Heart left ventricle (tissue), 16 donors: Measurements from ENCODE around the gene SETBP1. TPM values are rescaled to one million over a fixed set of nuclear protein-coding genes. Genes with fewer than 3 reads are reported as not detected.

ENCODE experiments used
- ATAC-seq, 4 donors: fragments of 200-7000 bp; cut with Tn5 transposase; one replicate each; pipeline ENCODE4 v1.9.1; 2020 to 2022; ENCODE audit warnings: moderate library complexity in 4 of 4, mild to moderate bottlenecking in 3 of 4, moderate number of reproducible peaks in 1 of 4
- DNase-seq, 5 donors: peaks; one replicate each; pipeline ENCODE4 v3.0.0-alpha.2; 2020
- H3K27ac ChIP-seq, 12 donors: fragments of 200-600 bp; sonication (generic) in 4 of 12; one replicate each; pipeline versions ENCODE4 v1.5.0 to v1.8.0; 2016 to 2022; ENCODE audit warnings: mild to moderate bottlenecking in 2 of 12
- H3K27me3 ChIP-seq, 9 donors: fragments of 200-600 bp; sonication (generic) in 2 of 9; one replicate each; pipeline versions ENCODE4 v1.5.1 to v1.8.0; 2016 to 2022; ENCODE audit warnings: mild to moderate bottlenecking in 3 of 9
- H3K36me3 ChIP-seq, 9 donors: fragments of 200-600 bp; sonication (generic) in 2 of 9; one replicate each; pipeline versions ENCODE4 v1.5.0 to v1.8.0; 2018 to 2022; ENCODE audit warnings: mild to moderate bottlenecking in 2 of 9
- H3K4me1 ChIP-seq, 12 donors: fragments of 200-600 bp; sonication (generic) in 4 of 12; one replicate each; pipeline versions ENCODE4 v1.5.0 to v1.8.0; 2016 to 2022; ENCODE audit warnings: mild to moderate bottlenecking in 3 of 12
- H3K4me3 ChIP-seq, 12 donors: fragments of 200-600 bp; sonication (generic) in 4 of 12; one replicate each; pipeline versions ENCODE4 v1.5.0 to v1.8.0; 2017 to 2022; ENCODE audit warnings: mild to moderate bottlenecking in 9 of 12, moderate library complexity in 4 of 12
- H3K9me3 ChIP-seq, 12 donors: fragments of 200-600 bp; sonication (generic) in 4 of 12; one replicate each; pipeline versions ENCODE4 v1.5.0 to v1.8.0; 2016 to 2022; ENCODE audit warnings: mild to moderate bottlenecking in 1 of 12
- CTCF ChIP-seq, 12 donors: fragments of 200-600 bp; sonication (generic) in 4 of 12; IDR thresholded peaks; one replicate each; pipeline versions ENCODE4 v1.5.0 to v1.8.0; 2018 to 2022; ENCODE audit warnings: antibody characterized with exemption in 12 of 12, mild to moderate bottlenecking in 5 of 12
- POLR2A ChIP-seq, 2 donors: fragments of 450-650 bp; IDR thresholded peaks; one replicate each; pipeline ENCODE4 v1.6.1; 2017; ENCODE audit warnings: antibody characterized with exemption in 2 of 2, mild to moderate bottlenecking in 2 of 2, moderate library complexity in 2 of 2
- whole genome bisulfite sequencing, 4 donors: extraction: QIAGEN DNeasy Blood & Tissue Kit in 2 of 4; methylation state at CpG; one replicate each; pipeline versions ENCODE4 v1.1.5 to v1.1.7; 2013 to 2018; 5-methylcytosine and 5-hydroxymethylcytosine counted together
- intact Hi-C, 10 donors: fragments of 100-400 bp; cut with DNase I; formaldehyde crosslinking; loops; one replicate each; pipeline versions ENCODE4 v1.11.1 to v1.14.2; 2022
- polyA plus RNA-seq, 2 donors: library from polyadenylated mRNA; stranded (reverse); fragments of 200-250 nt; gene quantifications; one replicate each; pipeline ENCODE4 v1.2.3, GENCODE V29; 2013
- total RNA-seq, 9 donors: library from RNA; depleted of rRNA in 2 of 9; stranded (reverse); fragments of >200 nt in 2 of 9; fragmentation: NEBNext Ultra II Directional in 3 of 9; extraction: Animal tissue kit (Norgen Biotek cat#: 25700) in 3 of 9; gene quantifications; one replicate each; pipeline versions ENCODE4 v1.1.0 to v1.2.4, GENCODE V29; 2016 to 2023
- donor health status: ischemic (EF 13 %, LVEDD 7.1; RV severe dilation, severe dysfunction).
- donor health status: healthy with polysubstance abuse.
- donor health status: DM: no; HTN: yes; CAD: no.
- donor health status: DM: no; HTN: no; CAD: no.
- donor health status: ischemic (EF 25% LVEDD 6.9; RV normal size, moderate dysfunction).
- donor health status: ischemic (EF 25% LVEDD 5.7; RV mildly dilated, moderate dysfunction).
- donor health status: healthy.
- donor health status: DM: yes; HTN: yes; CAD: no.
- donor health status: ischemic (EF 35%, LVEDD 5.7; RV mildly dilated, moderate dysfunction).
- donor health status: nonischemic (EF 11% LVEDD 7.7; RV severe dilation, severe dysfunction).
- donor health status: DM: yes; HTN: yes; CAD: no.
- donor health status: PGD.
- donor health status: ischemic (EF 29% LVEDD 5.4; RV normal size, mild dysfunction).
- donor health status: nonischemic (EF 23%, LVEDD 6.1; RV moderate dilation, normal function).

Gene SETBP1
- total and polyA plus RNA-seq, 11 donors = 1.2 to 10.6 (median 5.5) TPM

- no peaks in the 10 kb centered on the region for H3K9me3 ChIP-seq
- ATAC-seq (no peak), DNase-seq (peak in 1 of 5 donors; percentile 50)
- TF ChIP-seq CTCF (IDR thresholded peaks at IDR 0.05) = no peak
- peaks cover 0 to 37% (median 14%) of the 10 kb centered on the region in 12 donors for H3K4me1 ChIP-seq
- H3K36me3 ChIP-seq = no peaks in the 10 kb centered on the region
- no peak overlapping the region for H3K4me3 ChIP-seq
- WGBS, 4 donors = 57 to 69% (median 64%) methylated on average over 9 of the region's 9 CpGs
- no peak overlapping the region for H3K27ac ChIP-seq
- H3K27me3 ChIP-seq = no peaks in the 10 kb centered on the region
- intact Hi-C loops = no loop called here
Observed at GRCh38 chr18:44848644-44849335, 168.1 kb downstream of the SETBP1 start.

GRCh38 chr18:44849361-44849760 is 168.7 kb downstream of the SETBP1 start:
- Histone ChIP-seq H3K4me3 (no peak overlapping the region), H3K27me3 (no peaks in the 10 kb centered on the region), H3K36me3 (no peaks in the 10 kb centered on the region), H3K4me1 (peaks cover 0 to 37% (median 14%) of the 10 kb centered on the region in 12 donors), H3K9me3 (no peaks in the 10 kb centered on the region), H3K27ac (no peak overlapping the region)
- 69 to 85% (median 81%) methylated on average over 6 of the region's 6 CpGs for WGBS, 4 donors
- TF ChIP-seq POLR2A (IDR thresholded peaks at IDR 0.05) (no peak), CTCF (IDR thresholded peaks at IDR 0.05) (no peak)
- ATAC-seq = peak in 2 of 4 donors; percentile 43 to 46
- intact Hi-C loops = no loop called here
- no peak for DNase-seq

- Histone ChIP-seq H3K9me3 (no peaks in the 10 kb centered on the region), H3K36me3 (no peaks in the 10 kb centered on the region), H3K27ac (no peak overlapping the region), H3K4me3 (no peak overlapping the region), H3K4me1 (peaks cover 0 to 37% (median 14%) of the 10 kb centered on the region in 12 donors), H3K27me3 (no peaks in the 10 kb centered on the region)
- no peak for DNase-seq
- TF ChIP-seq POLR2A (IDR thresholded peaks at IDR 0.05) (no peak), CTCF (IDR thresholded peaks at IDR 0.05) (no peak)
- no peak for ATAC-seq
- WGBS, 4 donors = 74 to 80% (median 76%) methylated on average over 2 of the region's 2 CpGs
- intact Hi-C loops = no loop called here
Observed at GRCh38 chr18:44850001-44850400, 169.3 kb downstream of the SETBP1 start.

- Histone ChIP-seq H3K27me3 (no peaks in the 10 kb centered on the region), H3K9me3 (no peaks in the 10 kb centered on the region), H3K4me3 (no peak overlapping the region), H3K27ac (no peak overlapping the region), H3K36me3 (no peaks in the 10 kb centered on the region), H3K4me1 (peaks cover 0 to 45% (median 20%) of the 10 kb centered on the region in 12 donors)
- 92 to 95% (median 94%) methylated on average over 13 of the region's 13 CpGs for WGBS, 4 donors
- ATAC-seq = no peak
- DNase-seq = no peak
- no peak for TF ChIP-seq POLR2A (IDR thresholded peaks at IDR 0.05)
- TF ChIP-seq CTCF (IDR thresholded peaks at IDR 0.05) = no peak
- intact Hi-C loops = no loop called here
Observed at GRCh38 chr18:44851856-44852621, 171.4 kb downstream of the SETBP1 start.
